Smooth muscle cell of the coronary artery (primary cell): ENCODE results near the gene TRAPPC6A. TPM values are rescaled to one million over a fixed set of nuclear protein-coding genes. Genes with fewer than 3 reads are reported as not detected.

Source experiments
- total RNA-seq: library from RNA; depleted of rRNA; stranded (reverse); fragments of >200 nt; gene quantifications from 2 replicates; pipeline ENCODE4 v1.2.3, GENCODE V29; 2014; ENCODE audit warnings: low replicate concordance

The TRAPPC6A gene
- 11.7 and 18.0 TPM in 2 replicates for total RNA-seq

DNA sequence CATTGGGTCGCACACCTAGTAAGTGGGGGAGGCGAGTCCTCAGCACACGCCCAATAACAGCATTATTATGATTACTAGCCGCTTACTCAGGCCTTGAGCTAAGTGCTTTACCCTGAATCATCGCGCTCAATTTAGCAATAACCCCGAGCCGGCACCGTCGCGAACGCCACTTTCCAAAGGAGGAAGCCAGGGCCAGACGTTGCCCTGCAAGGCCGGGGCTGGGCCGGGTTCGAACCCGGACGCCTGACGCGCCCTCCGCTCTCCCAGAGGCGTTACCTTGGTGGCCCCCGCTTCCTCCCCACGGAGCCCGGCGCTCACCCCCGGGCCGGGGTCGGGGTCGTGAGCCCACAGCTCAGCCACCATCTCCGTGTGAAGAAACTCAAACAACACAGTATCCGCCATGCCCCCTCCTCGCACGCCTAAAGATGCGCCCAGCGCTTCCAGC is at the start of gene TRAPPC6A:
Gene TRAPPC6A, minus strand, starts transcription at position 421 of the 445 bp plus-strand sequence. Its CDS starts 19 bp downstream, at position 402.

GRCh38 chr19:45178262-45179071 is 430 bp upstream of the TRAPPC6A start, which contains the start of gene BLOC1S3:
Gene BLOC1S3, plus strand, starts transcription at chr19:45178784. Its CDS starts 513 bp downstream, at chr19:45179297.

DNA sequence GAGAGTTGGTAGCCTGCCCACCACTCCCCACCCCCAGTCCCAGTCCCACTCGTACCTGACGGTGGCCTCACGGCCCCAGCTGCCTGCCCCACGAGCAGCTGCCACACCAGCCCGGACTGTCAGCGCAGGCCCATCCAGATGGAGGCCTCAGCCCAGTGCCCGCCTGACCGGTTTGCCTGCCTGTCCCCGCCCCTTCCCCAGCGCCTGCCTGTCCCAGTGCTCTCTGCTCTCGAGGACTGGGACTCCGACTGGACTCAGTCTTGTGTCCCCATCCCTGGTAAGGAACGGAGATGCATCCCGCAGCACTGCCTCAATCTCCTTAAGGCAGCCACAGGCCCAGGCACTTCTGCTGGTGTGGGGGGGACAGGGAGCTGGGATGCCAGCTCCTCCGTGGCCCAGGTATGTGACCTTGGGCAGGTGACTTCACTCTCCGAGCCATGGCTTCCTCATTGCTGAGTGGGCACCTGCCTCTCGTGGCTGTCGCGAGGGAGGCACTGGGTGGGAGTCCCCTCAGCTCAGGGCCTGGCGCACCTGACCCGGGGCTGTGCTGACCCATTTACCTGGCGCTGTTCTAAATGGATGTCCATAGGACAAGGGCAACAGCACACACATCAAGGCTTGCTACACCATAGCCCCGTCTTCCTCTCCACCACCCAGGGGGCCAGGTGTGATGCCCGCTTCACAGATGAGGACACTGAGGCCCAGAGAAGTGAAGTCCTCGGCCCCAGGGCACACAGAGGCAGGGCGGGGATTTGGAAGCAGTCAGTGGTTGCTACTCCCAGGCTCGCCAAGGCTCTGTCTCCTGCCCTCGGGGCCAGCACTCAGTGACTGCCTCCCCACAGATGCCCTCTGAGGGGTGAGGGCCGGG is 16.9 kb downstream of the TRAPPC6A start, which contains the start of gene NKPD1:
Gene NKPD1, minus strand, starts transcription at position 113 of the 868 bp plus-strand sequence. CDS start 832 bp downstream, outside the sequence.

Other genes starting within 250 kb of the TRAPPC6A start
- not detected in 2 replicates for gene APOC4, start 236.0 kb downstream of the TRAPPC6A start, total RNA-seq
- not detected in 2 replicates for gene APOC2, start 232.2 kb downstream of the TRAPPC6A start, total RNA-seq
- gene CLPTM1, start 222.9 kb downstream of the TRAPPC6A start, total RNA-seq: 28.5 and 28.9 TPM in 2 replicates
- gene RELB, start 176.8 kb downstream of the TRAPPC6A start, total RNA-seq: 4.8 and 5.0 TPM in 2 replicates
- 10.7 and 18.5 TPM in 2 replicates for gene CLASRP, start 139.2 kb downstream of the TRAPPC6A start, total RNA-seq
- gene ZNF296, start 101.8 kb downstream of the TRAPPC6A start, total RNA-seq: not detected in 2 replicates
- gene GEMIN7, start 99.0 kb downstream of the TRAPPC6A start, total RNA-seq: 7.7 and 16.5 TPM in 2 replicates
- 19.8 and 24.1 TPM in 2 replicates for gene PPP1R37, start 85.1 kb downstream of the TRAPPC6A start, total RNA-seq
- gene NKPD1, start 17.3 kb downstream of the TRAPPC6A start, total RNA-seq: 0.08 and 0.23 TPM in 2 replicates
- gene BLOC1S3, start 547 bp upstream of the TRAPPC6A start, total RNA-seq: 1.1 and 2.0 TPM in 2 replicates
- gene EXOC3L2, start 67.2 kb upstream of the TRAPPC6A start, total RNA-seq: under 0.01 TPM in 1 of 2 replicates, not detected in the other
- gene MARK4, start 73.0 kb upstream of the TRAPPC6A start, total RNA-seq: 9.1 and 12.3 TPM in 2 replicates
- not detected in 2 replicates for gene CKM, start 144.6 kb upstream of the TRAPPC6A start, total RNA-seq
- 0.23 TPM in 1 of 2 replicates, not detected in the other for gene KLC3, start 162.5 kb upstream of the TRAPPC6A start, total RNA-seq
- 20.2 and 21.0 TPM in 2 replicates for gene ERCC2, start 192.3 kb upstream of the TRAPPC6A start, total RNA-seq
- 2.3 and 9.7 TPM in 2 replicates for gene PPP1R13L, start 226.8 kb upstream of the TRAPPC6A start, total RNA-seq
- 2.8 and 7.7 TPM in 2 replicates for gene POLR1G, start 228.4 kb upstream of the TRAPPC6A start, total RNA-seq
- 27.5 and 94.3 TPM in 2 replicates for gene ERCC1, start 245.7 kb upstream of the TRAPPC6A start, total RNA-seq